MM.1S (cell line): ENCODE results near the gene NUDT7.

Experiments
- DNase-seq: peaks from one replicate; pipeline ENCODE4 v3.0.0-alpha.2; 2015
- H2AFZ ChIP-seq: fragments of 300-600 bp; sonication (generic); 2 replicates; pipeline ENCODE4 v1.6.0; 2016; ENCODE audit warnings: antibody characterized with exemption, low read length
- H3F3A ChIP-seq: fragments of 300-600 bp; sonication (generic); 2 replicates; pipeline ENCODE4 v1.6.1; 2016; ENCODE audit warnings: mild to moderate bottlenecking, antibody characterized with exemption, low read length, moderate library complexity, mixed read lengths; ENCODE audit not compliant: insufficient read depth
- H3K27ac ChIP-seq: fragments of 300-600 bp; sonication (generic); 2 replicates; pipeline ENCODE4 v1.5.1; 2016; ENCODE audit warnings: mild to moderate bottlenecking, low read length
- H3K27me3 ChIP-seq: fragments of 300-600 bp; sonication (generic); replicated peaks from 2 replicates; pipeline ENCODE4 v1.6.0; 2016; ENCODE audit warnings: low read length; ENCODE audit not compliant: insufficient read depth
- H3K36me3 ChIP-seq: fragments of 300-600 bp; sonication (generic); replicated peaks from 2 replicates; pipeline ENCODE4 v1.6.1; 2016; ENCODE audit warnings: mild to moderate bottlenecking, low read length, mixed read lengths; ENCODE audit not compliant: insufficient read depth
- H3K4me1 ChIP-seq: fragments of 300-600 bp; sonication (generic); 2 replicates; pipeline ENCODE4 v1.6.1; 2016; ENCODE audit warnings: low read length, mixed read lengths
- H3K4me2 ChIP-seq: fragments of 300-600 bp; sonication (generic); 2 replicates; pipeline ENCODE4 v1.6.0; 2016; ENCODE audit warnings: low read depth, low read length
- H3K4me3 ChIP-seq: fragments of 300-600 bp; sonication (generic); 2 replicates; pipeline ENCODE4 v1.5.1; 2016; ENCODE audit warnings: low read length, mixed read lengths
- H3K79me2 ChIP-seq: fragments of 300-600 bp; sonication (generic); 2 replicates; pipeline ENCODE4 v1.6.1; 2016; ENCODE audit warnings: mixed run types, low read length, mixed read lengths
- H3K9ac ChIP-seq: fragments of 300-600 bp; sonication (generic); 2 replicates; pipeline ENCODE4 v1.6.1; 2016; ENCODE audit warnings: low read length, mixed read lengths
- H3K9me2 ChIP-seq: fragments of 300-600 bp; sonication (generic); replicated peaks from 2 replicates; pipeline ENCODE4 v1.6.1; 2016; ENCODE audit warnings: mild to moderate bottlenecking, low read length, mixed read lengths; ENCODE audit not compliant: insufficient read depth
- H3K9me3 ChIP-seq: fragments of 300-600 bp; sonication (generic); replicated peaks from 2 replicates; pipeline ENCODE4 v1.6.1; 2016; ENCODE audit warnings: mild to moderate bottlenecking, low read length, mixed read lengths; ENCODE audit not compliant: insufficient read depth
- H4K20me1 ChIP-seq: fragments of 300-600 bp; sonication (generic); 2 replicates; pipeline ENCODE4 v1.6.1; 2016; ENCODE audit warnings: mild to moderate bottlenecking, low read length, moderate library complexity, mixed read lengths; ENCODE audit not compliant: insufficient read depth
- EZH2 ChIP-seq: fragments of 300-600 bp; sonication (generic); optimal IDR thresholded peaks from 2 replicates; pipeline ENCODE3; 2017; ENCODE audit warnings: low read depth, mild to moderate bottlenecking, antibody characterized with exemption, low read length, mixed read lengths
- EZH2phosphoT487 ChIP-seq: fragments of 300-600 bp; sonication (generic); IDR thresholded peaks from 2 replicates; pipeline ENCODE4 v1.6.1; 2018; ENCODE audit warnings: antibody characterized with exemption, low read length
- TF ChIP-seq, protein P1 (sequence below): fragments of 300-600 bp; sonication (generic); IDR thresholded peaks from 2 replicates; pipeline ENCODE4 v1.5.1; 2016; ENCODE audit warnings: antibody characterized with exemption, low read length, mixed read lengths

Gene NUDT7

GRCh38 chr16:77677129-77677528, 45.2 kb upstream of the NUDT7 start:
- no peaks in the 10 kb centered on the region for H3K9me2 ChIP-seq
- H3K9ac ChIP-seq = no peak overlapping the region
- DNase-seq = no peak
- H2AFZ ChIP-seq = no peak overlapping the region
- H3K4me1 ChIP-seq = no peaks in the 10 kb centered on the region
- no peaks in the 10 kb centered on the region for H3K79me2 ChIP-seq
- no peaks in the 10 kb centered on the region for H3K27me3 ChIP-seq
- no peaks in the 10 kb centered on the region for H3F3A ChIP-seq
- no peak overlapping the region for H3K4me2 ChIP-seq
- no peaks in the 10 kb centered on the region for H4K20me1 ChIP-seq
- TF ChIP-seq, protein P1, sequence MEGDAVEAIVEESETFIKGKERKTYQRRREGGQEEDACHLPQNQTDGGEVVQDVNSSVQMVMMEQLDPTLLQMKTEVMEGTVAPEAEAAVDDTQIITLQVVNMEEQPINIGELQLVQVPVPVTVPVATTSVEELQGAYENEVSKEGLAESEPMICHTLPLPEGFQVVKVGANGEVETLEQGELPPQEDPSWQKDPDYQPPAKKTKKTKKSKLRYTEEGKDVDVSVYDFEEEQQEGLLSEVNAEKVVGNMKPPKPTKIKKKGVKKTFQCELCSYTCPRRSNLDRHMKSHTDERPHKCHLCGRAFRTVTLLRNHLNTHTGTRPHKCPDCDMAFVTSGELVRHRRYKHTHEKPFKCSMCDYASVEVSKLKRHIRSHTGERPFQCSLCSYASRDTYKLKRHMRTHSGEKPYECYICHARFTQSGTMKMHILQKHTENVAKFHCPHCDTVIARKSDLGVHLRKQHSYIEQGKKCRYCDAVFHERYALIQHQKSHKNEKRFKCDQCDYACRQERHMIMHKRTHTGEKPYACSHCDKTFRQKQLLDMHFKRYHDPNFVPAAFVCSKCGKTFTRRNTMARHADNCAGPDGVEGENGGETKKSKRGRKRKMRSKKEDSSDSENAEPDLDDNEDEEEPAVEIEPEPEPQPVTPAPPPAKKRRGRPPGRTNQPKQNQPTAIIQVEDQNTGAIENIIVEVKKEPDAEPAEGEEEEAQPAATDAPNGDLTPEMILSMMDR = no peak
- no peak for TF ChIP-seq EZH2
- no peak for TF ChIP-seq EZH2phosphoT487
- H3K9me3 ChIP-seq = no peaks in the 10 kb centered on the region
- H3K4me3 ChIP-seq = no peak overlapping the region
- no peaks in the 10 kb centered on the region for H3K36me3 ChIP-seq
- H3K27ac ChIP-seq = no peak overlapping the region

- Histone ChIP-seq H3K79me2 (no peaks in the 10 kb centered on the region), H3K9me3 (no peaks in the 10 kb centered on the region), H3K9ac (no peak overlapping the region), H3K27me3 (no peaks in the 10 kb centered on the region), H3F3A (no peaks in the 10 kb centered on the region), H3K36me3 (no peaks in the 10 kb centered on the region), H3K4me3 (no peak overlapping the region), H3K4me1 (no peaks in the 10 kb centered on the region), H3K9me2 (no peaks in the 10 kb centered on the region), H4K20me1 (no peaks in the 10 kb centered on the region), H3K27ac (no peak overlapping the region), H3K4me2 (no peak overlapping the region), H2AFZ (no peak overlapping the region)
- TF ChIP-seq EZH2phosphoT487 (no peak), EZH2 (no peak)
- TF ChIP-seq, protein P1 = no peak
- no peak for DNase-seq
These were observed 42.9 kb upstream of the NUDT7 start for GRCh38 chr16:77679391-77679790.

- Histone ChIP-seq H3K27me3 (no peaks in the 10 kb centered on the region), H3K36me3 (no peaks in the 10 kb centered on the region), H3K4me2 (no peak overlapping the region), H3K9me3 (no peaks in the 10 kb centered on the region), H3K4me3 (no peak overlapping the region), H4K20me1 (no peaks in the 10 kb centered on the region), H3K4me1 (no peaks in the 10 kb centered on the region), H2AFZ (no peak overlapping the region), H3K9me2 (no peaks in the 10 kb centered on the region), H3K9ac (no peak overlapping the region), H3K79me2 (no peaks in the 10 kb centered on the region), H3F3A (no peaks in the 10 kb centered on the region), H3K27ac (no peak overlapping the region)
- no peak for DNase-seq
- no peak for TF ChIP-seq EZH2
These were observed 42.4 kb upstream of the NUDT7 start for GRCh38 chr16:77679901-77680300.

DNA sequence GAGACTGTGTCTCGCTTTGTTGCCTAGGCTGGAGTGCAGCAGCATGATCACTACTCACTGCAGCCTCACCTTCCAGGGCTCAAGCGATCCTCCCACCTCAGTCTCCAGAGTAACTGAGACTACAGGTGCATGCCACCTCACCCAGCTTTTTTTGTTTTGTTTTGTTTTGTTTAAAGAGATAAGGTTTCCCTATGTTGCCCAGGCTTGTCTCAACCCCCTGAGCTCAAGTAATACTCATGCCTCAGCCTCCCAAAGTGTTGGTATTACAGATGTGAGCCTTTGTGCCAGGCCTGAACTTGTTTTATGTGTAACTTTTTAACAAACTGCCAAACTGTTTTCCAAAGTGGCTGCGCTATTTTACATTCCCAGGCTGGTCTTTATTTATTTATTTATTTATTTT, 41.8 kb upstream of the NUDT7 start:
- H3K27ac ChIP-seq = no peak overlapping the region
- no peaks in the 10 kb centered on the region for H3K9me3 ChIP-seq
- H2AFZ ChIP-seq = no peak overlapping the region
- H3K27me3 ChIP-seq = no peaks in the 10 kb centered on the region
- no peaks in the 10 kb centered on the region for H3F3A ChIP-seq
- H3K4me2 ChIP-seq = no peak overlapping the region
- no peak for DNase-seq
- TF ChIP-seq, protein P1 = no peak
- TF ChIP-seq EZH2phosphoT487 = no peak
- TF ChIP-seq EZH2 = no peak
- no peak overlapping the region for H3K9ac ChIP-seq
- H3K36me3 ChIP-seq = no peaks in the 10 kb centered on the region
- no peaks in the 10 kb centered on the region for H3K4me1 ChIP-seq
- no peaks in the 10 kb centered on the region for H4K20me1 ChIP-seq
- no peak overlapping the region for H3K4me3 ChIP-seq
- H3K79me2 ChIP-seq = no peaks in the 10 kb centered on the region
- H3K9me2 ChIP-seq = no peaks in the 10 kb centered on the region
